Glomerular visceral epithelial cell (primary cell): ENCODE results near the gene ARL4A.
A peak's percentile ranks its signal among the peaks of the same experiment; 100 is the strongest.
"Not testable (repeated sequence)": the region's sequence is repeated elsewhere in the genome, so short reads cannot be mapped to it uniquely, and the experiment has no call there.

Experiments used
- DNase-seq: peaks from one replicate; pipeline ENCODE4 v3.0.0-alpha.2; 2016; ENCODE audit errors: extremely low spot score

The ARL4A gene, protein sequence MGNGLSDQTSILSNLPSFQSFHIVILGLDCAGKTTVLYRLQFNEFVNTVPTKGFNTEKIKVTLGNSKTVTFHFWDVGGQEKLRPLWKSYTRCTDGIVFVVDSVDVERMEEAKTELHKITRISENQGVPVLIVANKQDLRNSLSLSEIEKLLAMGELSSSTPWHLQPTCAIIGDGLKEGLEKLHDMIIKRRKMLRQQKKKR

GRCh38 chr7:12686891-12687717 lies at the start of gene ARL4A:
TSS of gene ARL4A (plus strand) at chr7:12687633. CDS start at chr7:12688255, 622 bp downstream.
- peak; percentile 98 for DNase-seq

GRCh38 chr7:12637819-12638592 lies 49.4 kb upstream of the ARL4A start:
- DNase-seq: no peak

DNA sequence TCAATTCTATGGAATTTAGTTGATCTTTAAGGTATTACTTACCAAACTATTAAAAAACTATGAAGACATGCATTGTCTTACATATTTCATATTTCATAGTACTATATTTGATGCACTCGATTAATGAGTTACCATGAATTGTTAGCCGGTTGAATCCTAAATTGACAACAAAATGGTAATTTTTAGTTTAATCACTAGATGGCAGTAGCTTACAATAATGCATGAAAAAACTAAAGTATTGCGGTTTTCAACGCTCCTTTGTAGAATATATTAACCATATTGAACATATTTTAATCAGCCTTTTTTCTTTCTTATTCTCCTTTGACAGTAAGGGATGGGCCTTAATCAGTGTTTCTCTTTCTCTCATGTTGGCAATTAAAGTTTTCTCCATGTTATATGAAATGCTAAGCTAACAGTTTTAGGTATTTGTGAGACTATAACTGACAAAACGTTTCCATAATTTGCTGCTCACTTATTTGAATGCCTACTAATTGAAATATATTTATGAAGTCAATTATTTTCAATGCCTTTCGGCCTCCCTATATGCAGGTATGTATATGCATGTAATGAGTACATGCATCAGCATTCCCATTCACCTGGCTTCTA lies 48.5 kb upstream of the ARL4A start:
- DNase-seq: peak; percentile 44

DNA sequence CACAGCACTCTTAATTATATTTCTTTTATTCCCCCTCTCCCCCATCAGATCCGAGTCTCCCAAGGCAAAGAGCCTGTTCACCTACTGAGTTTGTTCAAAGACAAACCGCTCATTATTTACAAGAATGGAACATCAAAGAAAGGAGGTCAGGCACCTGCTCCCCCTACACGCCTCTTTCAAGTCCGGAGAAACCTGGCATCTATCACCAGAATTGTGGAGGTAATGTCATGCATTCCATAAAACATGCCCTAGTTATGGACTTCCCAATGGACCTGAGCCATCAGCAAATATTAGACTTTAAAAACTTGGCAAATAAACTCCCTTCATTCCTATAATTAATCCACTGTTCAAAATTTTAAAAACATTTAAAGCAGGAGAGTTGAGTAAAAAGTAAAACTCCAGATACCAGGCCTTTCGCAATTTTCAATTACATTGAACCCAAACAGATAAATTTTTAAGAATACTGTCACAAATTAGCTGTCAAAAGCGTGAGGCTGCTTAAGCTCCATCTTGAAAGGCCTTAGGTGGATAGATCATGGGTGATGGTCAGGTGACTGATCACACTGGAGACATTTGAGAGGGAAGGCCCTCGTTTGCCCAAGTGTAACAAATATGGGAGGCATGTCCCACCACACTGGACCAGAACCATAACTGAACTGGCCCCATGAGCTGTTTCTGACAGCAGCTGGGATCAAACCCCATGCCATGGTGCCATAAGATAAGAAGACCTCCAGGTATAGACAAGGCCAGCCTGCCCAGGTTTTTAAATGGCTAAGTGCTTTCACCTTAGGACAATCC lies 46.9 kb upstream of the ARL4A start:
- DNase-seq: no peak

- no peak for DNase-seq
Measured at GRCh38 chr7:12641196-12641595, 46.2 kb upstream of the ARL4A start.

DNA sequence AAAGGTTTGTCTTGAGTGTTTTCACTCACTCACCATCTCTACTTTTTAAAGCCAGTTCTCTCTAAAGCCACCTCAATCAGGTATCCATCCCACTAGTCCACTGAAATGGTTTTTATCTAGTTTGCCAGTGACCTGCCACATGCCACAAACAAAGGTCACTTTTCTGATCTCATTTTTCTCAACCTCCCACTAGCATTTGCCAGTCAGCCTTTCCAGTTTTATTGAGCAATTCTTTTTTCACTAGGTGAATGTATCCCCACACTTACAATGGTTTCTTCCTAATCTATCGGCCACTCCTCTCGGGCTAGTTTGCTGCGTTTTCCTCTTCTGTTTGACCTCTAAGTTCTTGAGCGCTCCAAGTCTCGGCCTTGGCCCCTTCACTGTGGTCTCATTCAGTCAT lies 44.9 kb upstream of the ARL4A start:
- DNase-seq: no peak

DNA sequence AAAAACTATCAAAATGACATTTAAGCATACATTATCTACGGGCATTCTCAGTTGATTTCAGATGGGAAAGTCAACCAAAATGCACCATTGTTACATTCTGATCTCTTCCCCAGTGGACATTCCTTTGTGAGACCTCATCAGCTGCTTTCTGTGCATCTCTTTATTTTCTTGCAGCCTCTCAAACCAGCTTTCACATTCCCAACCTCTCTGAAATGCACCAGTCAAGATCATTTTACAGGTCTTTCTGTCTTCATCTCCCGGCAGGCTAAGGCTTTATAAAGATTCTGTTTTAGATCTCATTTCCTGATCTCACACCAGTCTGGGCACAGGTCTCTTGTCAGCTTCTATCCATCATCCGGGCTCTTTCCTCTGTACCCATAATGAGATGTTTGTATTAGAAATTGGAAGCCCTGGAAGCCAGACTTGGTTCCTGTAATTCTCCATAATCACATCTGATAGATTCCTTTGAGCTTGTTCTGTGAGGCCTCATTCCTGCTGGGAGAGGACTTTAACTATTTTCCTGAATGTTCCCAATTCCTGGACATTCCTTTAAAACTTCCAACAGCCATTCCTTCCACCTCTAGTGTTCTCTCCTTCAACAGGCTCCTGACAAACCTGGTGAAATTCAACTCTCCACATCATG lies 44.3 kb upstream of the ARL4A start:
- DNase-seq: no peak

GRCh38 chr7:12643644-12644043 lies 43.8 kb upstream of the ARL4A start:
- DNase-seq: no peak

DNA sequence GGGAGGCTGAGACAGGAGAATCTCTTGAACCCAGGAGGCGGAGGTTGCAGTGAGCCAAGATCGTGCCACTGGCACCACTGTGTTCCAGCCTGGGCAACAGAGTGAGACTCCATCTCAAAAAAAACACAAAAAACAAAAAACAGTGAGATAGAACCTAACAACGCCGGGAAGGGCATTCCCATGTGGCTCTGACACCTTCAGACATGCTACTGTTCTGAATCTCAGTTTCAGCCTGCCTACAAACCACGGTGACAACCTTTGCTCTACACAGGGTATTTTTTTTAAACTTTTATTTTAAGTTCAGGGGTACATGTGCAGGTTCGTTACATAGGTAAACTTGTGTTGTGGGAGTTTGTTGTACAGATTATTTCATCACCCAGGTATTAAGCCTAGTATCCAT lies 42.2 kb upstream of the ARL4A start:
- DNase-seq: not testable (repeated sequence)

GRCh38 chr7:12646139-12646538 lies 41.3 kb upstream of the ARL4A start:
- DNase-seq: no peak

DNA sequence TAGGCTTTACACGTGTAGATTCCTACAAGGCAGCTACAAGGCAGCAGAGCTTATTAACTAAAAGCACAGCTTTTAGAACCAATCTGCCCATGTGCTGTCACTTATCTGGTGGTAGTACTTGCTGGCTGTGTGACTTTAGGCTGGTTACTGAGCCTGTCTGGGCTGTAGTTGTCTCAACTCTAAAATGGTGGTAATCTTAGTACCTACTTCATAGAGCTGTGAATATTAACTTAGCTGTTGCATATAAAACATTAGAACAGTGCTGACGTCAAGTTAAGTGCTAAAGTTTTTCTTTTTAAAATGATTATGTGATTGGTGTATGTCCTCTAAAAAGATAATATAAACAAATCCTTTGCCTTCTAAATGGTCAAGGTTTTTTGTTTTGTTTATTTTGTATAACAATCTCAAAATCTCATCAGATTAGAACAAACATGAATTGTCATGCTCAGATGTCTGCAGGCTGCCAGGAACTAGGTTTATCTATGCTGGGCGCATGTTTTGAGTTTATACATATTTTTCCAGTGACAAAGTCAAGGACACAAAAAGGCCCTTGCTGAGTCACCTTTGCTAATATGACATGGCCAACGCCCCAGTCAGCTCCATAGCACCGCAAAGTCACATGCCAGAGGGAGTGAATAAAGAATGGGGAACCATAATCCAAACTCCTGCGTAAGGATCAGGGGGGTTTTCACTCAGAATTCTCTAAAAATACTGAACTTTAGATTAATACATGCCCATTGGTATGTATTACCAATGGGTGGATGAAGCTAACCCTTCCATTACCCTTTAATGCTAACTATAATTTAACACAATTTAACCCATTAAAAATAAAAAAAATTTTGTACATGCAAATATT lies 39.8 kb upstream of the ARL4A start:
- no peak for DNase-seq

DNA sequence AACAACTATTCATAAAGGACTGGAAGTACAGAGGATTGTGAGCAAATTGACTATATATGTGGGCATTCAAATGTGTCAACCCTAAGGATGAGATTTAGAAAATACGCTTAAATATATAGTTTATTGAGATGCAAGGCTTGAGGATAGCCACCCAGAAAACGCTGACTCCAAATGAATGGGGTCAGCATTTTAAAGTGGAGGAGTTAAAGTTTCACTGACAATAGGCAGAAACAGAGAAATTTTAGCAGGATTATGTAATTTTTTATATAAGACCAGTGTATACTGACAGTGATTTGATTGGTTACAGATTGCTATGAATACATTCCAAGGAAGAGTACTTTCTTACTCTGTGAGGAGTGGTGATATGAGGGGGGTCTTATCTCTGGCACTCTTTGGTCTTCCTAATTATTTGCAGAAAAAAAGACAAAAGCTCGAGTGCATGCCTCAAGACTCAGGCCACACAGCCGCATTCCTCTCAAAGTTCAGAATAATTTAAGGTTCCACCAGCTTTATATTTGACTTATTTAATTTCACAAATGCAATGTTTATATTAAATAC lies 38.6 kb upstream of the ARL4A start:
- DNase-seq: no peak

- no peak for DNase-seq
Measured at GRCh38 chr7:12649348-12649747, 38.1 kb upstream of the ARL4A start.

DNA sequence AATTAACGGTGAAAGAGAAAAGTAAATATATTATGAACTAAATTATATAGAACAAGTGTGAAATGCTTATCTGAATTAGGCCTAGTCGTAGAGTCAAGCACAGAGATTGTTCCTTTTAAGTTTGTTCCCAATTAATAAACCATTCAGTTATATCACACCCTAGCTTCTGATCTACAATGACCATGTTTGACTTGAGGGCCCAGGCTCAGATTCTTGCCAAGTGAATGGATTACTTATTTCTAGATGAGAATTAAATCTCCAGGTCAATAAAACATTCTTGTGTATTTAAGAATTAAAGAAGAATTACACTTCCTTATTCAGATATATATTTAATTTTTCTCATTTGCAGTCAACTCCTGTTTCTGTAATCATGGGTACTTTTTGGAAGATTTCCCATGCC lies 37.4 kb upstream of the ARL4A start:
- DNase-seq: no peak

DNA sequence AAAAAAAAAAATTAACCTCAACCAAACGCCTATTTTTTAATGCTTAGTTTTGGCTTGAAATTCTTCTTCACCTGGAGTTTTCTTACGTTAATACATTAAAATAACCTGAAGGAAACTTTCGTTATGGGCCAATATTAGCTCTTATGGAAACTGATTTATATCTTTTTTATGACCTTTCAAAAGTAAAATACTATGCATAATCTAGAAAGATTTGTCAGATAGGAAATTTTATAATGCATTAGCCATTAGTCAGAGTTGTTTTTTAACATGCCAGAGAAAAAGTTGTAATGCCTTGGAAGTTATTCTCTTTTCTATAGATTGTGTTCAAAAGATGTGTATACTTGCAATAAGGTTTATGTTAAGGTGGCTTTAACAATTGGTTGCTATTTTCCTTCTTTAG lies 34.3 kb upstream of the ARL4A start:
- DNase-seq: no peak

GRCh38 chr7:12653518-12653917 lies 33.9 kb upstream of the ARL4A start:
- no peak for DNase-seq

DNA sequence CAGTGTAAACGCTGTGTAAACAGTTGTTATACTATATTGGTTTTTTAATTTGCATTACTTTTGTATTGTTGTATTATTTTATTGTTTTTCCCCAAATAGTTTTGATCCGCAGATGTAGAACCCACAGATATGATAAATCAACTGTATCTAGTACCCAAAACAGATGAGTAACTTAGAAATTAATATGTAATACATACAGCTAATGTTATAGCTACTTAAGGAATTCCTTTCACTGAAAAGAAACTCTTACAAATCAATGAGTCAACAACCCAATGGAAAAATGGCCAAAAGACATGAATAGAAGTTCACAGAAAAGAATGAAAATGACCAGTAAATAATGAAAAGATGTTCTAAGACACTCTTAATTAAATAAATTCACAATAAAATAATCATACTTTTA lies 32.3 kb upstream of the ARL4A start:
- DNase-seq: no peak

DNA sequence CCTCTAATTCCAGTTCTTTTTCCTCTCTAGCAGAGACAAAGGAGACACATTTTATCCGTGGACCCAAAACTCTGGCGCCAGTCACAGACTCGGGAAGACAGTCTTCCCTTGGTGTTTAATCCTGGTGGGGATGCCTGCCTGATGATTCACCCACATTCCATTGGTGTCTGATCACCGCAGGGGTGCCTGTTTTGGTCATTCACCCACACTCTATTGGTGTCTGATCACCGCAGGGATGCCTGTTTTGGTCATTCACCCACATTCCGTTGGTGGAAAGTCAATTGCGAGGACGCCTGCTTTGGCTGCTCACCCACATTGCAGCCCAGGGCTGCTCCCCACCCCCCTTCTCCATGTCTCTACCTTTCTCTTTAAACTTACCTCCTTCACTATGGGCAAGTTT lies 27.0 kb upstream of the ARL4A start:
- DNase-seq: peak; percentile 96

DNA sequence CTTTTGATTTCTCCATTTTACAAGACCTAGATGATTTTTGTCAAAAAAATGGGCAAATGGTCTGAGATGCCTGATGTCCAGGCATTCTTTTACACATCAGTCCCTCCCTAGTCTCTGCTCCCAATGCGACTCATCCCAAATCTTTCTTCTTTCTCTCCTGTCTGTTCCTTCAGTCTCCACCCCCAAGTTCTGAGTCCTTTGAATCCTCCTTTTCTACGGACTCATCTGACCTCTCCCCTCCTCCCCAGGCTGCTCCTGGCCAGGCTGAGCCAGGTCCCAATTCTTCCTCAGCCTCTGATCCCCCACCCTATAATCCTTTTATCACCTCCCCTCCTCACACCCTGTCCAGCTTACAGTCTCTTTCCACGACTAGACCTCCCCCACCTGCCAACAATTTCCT lies 26.4 kb upstream of the ARL4A start:
- DNase-seq: not testable (repeated sequence)

DNA sequence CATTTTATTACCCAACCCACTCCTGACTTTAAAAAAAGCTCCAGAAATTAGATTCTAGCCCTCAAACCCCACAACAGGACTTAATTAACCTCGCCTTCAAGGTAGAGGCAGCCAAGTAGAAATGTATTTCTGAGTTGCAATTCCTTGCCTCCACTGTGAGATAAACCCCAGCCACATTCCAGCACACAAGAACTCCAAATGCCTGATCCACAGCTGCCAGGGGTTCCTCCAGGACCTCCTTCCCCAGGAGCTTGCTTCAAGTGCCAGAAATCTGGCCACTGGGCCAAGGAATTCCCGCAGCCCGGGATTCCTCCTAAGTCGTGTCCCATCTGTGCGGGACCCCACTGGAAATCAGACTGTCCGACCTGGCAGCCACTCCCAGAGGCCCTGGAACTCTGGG lies 25.9 kb upstream of the ARL4A start:
- DNase-seq: no peak
